Activated CD4-positive, alpha-beta T cell treated with anti-CD3 and anti-CD28 coated beads for 1 hour (primary cell): ENCODE measurements around the gene MON1A.
A peak's percentile ranks its signal among the peaks of the same experiment; 100 is the strongest.
"Not testable (repeated sequence)": the region's sequence is repeated elsewhere in the genome, so short reads cannot be mapped to it uniquely, and the experiment has no call there.

Source experiments
- DNase-seq: peaks from one replicate; pipeline ENCODE4 v3.0.0-alpha.2; 2020

Gene MON1A

GRCh38 chr3:49917806-49918590 is 11.6 kb downstream of the MON1A start:
- DNase-seq = not testable (repeated sequence)

- DNase-seq = no peak
Observed at GRCh38 chr3:49916686-49917085, 12.9 kb downstream of the MON1A start.

GRCh38 chr3:49914906-49915305 is 14.7 kb downstream of the MON1A start:
- no peak for DNase-seq

GRCh38 chr3:49912881-49913281 is 16.7 kb downstream of the MON1A start:
- no peak for DNase-seq

DNA sequence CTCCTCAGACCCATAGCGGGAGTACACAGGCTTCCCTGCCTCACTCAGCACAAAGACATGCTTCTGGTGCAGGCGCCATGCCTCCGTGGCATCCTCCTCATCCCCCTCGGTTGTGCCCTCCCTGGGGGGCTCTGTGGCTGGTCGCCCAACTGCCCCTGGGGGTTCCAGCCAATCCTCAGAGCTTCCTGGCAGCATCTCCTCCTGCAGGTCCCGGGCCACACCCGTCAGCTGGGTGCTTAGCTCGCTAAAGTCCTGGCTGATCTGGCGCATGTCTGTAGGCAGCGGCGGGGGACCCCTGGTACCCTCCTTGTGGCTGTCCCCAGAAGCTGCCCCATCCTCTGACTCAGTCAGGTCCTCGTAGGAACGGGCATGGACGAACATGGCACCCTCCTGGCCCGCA is 18.0 kb downstream of the MON1A start:
- DNase-seq = no peak

- no peak for DNase-seq
Observed at GRCh38 chr3:49911124-49911420, 18.5 kb downstream of the MON1A start.

GRCh38 chr3:49910409-49911123 is 19.0 kb downstream of the MON1A start:
- no peak for DNase-seq

GRCh38 chr3:49908373-49909199 is 21.0 kb downstream of the MON1A start:
- no peak for DNase-seq

DNA sequence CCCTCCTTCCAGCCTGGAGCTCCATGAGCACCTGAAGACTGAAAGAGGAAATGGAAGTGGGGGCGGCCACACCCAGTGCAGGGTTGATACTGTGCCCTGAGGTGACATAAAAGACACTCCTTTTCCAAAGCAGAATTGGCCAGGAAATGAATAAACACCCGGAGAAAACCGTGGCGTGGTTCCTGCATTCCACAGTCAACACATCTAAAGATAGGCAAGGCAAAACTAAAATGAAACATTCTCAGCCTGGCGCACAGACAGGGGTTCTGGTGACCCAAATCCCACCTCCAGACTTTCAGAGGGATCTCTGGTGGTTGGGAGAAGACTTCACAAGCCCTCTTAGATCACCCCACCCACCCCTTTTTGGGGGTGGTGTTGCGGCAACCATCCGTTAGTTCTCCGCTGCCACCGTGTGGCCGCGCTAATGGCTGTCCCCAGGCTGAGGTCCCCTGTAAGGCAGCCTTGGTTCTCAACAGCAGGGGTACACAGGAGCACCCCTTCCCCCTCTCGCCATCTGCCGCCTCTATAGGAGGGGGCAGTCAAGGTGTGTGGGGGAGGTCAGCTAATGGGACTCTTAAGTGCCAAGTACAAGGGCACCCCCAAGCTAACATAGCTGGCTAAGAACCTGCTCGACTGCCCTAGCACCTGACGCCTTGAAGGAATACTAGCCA is 23.4 kb downstream of the MON1A start:
- peak; percentile 28 for DNase-seq

DNA sequence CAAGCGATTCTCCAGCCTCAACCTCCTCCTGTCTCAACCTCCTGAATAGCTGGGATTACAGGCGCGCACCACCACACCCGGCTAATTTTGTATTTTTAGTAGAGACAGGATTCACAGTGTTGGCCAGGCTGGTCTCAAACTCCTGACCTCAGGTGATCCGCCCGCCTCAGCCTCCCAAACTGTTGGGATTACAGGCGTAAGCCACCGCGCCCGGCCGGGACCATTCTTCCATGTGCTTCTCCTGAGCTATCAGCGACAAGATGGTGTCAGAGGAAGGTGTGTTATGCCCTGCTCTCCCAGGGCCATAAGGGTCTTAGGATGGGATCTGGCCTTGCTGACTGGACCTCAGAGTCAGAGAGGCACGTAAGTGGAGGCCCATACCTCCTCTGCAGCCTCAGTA is 25.2 kb downstream of the MON1A start:
- DNase-seq = not testable (repeated sequence)

- DNase-seq = peak; percentile 69
Observed at GRCh38 chr3:49903451-49904424, 25.9 kb downstream of the MON1A start, which contains the start of gene MST1R. TSS of gene MST1R (minus strand) at chr3:49903873. CDS start at chr3:49903609, 264 bp downstream.

DNA sequence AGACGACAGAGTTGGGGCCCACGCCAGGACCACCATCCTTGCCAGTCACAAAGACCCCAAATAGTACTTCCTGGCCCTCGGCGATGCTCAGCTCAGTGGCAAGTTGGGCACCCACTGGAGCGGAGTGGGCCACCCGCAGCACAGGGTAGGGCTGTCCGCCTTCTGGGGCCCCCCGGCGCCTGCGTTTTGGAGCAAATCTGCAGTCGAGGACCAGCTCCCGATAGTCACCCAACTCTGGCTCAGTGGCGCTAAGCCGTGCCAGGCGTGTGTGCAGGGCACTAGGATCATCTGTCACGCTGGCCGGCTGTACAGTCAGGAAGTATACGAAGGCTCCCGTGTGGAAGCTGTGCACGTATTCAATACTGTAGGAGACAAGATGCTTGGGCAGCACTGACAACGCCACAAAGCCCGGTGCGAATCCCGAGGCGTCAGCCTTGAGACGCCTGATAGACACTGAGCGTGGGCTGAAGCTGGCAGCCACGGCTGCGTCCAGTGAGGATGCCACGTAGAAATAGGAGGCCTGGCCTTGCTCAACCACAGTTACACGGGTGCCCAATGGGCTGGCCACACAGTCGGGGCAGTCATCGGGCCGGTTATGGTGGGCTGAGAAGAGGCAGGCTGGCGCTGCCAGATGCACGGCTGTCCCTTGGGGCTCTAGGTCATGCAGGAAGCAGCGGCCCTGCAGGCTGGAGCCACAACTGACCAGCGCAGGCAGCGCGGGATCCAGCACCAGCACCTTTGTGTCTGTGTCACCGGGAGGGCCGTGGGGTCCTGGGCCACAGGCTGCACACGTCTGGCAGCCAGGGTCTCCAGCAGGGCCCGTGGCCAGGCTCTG is 26.9 kb downstream of the MON1A start:
- DNase-seq = no peak

DNA sequence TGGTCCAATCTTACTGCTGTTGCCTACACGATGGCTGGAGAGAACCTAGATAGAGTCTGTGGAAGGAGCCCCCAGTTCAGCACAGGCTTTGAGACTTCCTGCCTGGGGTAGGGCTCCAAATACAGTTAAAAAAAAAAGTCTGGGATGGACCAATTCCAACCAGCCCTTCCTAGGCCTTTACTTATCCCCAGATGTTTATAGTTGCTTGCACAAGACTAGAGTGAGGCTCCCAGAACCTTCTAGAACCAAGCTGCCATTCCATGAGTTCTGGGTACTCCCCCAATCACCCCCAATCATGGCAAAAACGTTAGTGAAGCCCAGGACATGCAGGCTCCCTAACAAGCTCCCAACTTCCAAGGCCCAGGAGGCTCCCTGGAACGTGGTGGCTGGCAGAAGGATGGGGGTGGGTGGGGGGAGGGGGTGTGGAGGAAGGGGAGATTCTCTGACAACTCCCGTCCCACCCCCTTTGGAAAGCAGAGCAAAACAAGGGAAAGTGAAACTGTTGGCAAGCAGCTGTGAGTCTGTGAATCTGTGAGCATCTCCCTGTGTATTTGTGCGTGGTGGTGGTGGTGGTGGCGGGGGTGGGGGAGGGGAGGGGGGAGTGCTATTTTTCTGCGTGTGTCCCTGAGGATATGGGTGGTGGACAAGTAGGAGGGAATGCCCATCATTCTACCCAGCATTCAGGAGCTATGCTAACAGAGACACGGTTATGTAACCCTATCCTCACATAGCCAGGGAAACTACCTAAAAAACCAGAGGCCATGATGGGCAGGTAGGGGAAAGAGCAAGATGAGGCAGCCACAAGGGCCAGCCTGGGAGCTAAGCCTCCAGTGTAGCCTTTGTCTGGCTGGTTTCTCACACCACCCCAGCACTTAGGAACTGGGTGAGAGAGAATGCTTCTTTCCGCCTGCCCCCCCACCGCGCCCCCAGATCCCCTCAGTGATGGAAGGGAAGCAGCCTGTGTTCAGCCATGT is 28.0 kb downstream of the MON1A start:
- DNase-seq = no peak

DNA sequence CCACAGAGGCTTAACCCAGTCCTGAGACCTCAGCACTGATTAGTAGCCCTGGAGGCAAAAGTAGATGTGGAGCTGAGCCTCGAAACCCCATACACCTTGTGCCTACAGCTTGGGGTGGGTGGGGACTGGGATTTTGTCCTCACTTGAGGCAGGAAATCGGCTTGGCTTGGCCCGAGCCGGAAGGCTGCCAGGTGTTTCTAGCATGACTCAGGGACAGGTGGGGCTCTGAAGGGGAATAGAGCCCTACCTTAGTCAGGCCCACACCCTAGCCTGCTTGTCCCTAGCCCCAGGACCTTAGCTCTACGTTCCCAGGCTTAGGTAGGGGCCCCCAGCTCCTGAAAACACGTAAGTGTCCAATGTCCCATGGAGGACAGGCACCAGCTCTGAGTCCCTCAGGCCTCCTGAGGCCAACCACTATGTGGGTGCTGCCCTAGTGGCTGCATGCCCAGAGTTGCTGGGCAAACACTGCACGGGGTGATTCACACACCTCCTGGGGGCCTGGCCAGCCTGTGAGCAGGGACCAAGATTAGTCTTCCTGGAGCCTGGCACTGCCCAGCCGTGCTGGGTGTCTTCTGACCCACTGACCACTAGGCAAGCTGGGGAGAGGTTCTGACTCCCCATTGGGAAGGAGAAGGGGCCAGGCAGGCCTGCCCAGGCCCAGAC is 29.0 kb downstream of the MON1A start:
- no peak for DNase-seq

- no peak for DNase-seq
Observed at GRCh38 chr3:49899815-49900214, 29.8 kb downstream of the MON1A start.

DNA sequence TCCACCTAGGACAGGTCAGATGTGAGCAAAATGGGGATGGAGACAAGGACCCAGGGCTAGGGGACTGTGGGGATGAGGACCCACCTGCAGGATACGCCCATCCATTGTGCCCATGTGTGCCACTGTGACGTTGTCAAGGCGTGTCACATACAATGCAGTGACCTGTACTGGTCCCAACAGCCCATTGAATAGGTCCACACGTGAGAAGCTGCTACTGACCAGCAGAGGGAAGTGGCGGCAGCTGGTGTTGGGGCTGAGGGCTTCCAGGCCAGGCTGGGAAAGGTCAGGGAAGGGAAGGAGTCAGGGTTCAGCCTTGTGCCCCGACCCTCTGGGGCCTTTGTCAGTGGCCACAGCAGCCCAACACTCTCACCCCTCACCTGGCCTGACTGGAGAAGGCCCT is 30.6 kb downstream of the MON1A start:
- DNase-seq = no peak

GRCh38 chr3:49896345-49896744 is 33.3 kb downstream of the MON1A start:
- no peak for DNase-seq

- no peak for DNase-seq
Observed at GRCh38 chr3:49895791-49896190, 33.8 kb downstream of the MON1A start.

DNA sequence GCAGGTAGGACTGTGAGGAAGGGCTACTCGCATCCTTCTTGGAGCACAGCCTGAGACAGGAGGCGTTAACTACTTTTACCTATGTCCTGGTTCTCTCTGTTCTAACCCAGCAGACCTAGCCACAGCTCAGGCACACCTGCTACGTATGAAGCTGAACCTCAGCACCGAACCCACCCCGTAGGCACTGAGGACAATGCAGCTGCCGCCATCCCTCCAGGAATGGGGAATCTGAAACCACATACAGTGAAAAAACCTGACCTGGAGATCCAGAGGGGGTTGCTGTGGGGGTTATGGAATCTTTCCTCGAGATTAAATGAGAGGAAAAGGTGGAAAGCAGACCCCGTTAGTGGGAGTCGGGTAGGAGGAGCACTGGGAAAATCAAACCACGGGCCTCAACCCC is 40.3 kb downstream of the MON1A start:
- DNase-seq = no peak
